PFSK-1 (cell line): ENCODE measurements around the gene TAL1.

Source experiments
- FOXP2 ChIP-seq: optimal IDR thresholded peaks from 2 replicates; pipeline ENCODE3; 2011; ENCODE audit warnings: borderline replicate concordance, control low read depth, inconsistent platforms; ENCODE audit not compliant: insufficient read depth; ENCODE audit errors: extremely low read length, extremely low read depth
- POLR2AphosphoS5 ChIP-seq: IDR thresholded peaks from 2 replicates; pipeline ENCODE4 v1.6.1; 2012; ENCODE audit warnings: low read depth, mild to moderate bottlenecking, control low read depth, low read length, moderate library complexity
- SIN3A ChIP-seq: IDR thresholded peaks from 2 replicates; pipeline ENCODE4 v1.6.1; 2012; ENCODE audit warnings: mild to moderate bottlenecking, low read length, moderate library complexity, borderline replicate concordance; ENCODE audit not compliant: insufficient read depth
- TAF1 ChIP-seq: IDR thresholded peaks from 2 replicates; pipeline ENCODE4 v1.6.1; 2012; ENCODE audit warnings: low read length, control low read depth, borderline replicate concordance; ENCODE audit not compliant: insufficient read depth
- TF ChIP-seq, protein P1 (sequence below), 2 experiments: IDR thresholded peaks; 2 replicates each; pipeline versions ENCODE4 v1.6.1 to v1.8.0; 2011 to 2012; ENCODE audit warnings: low read depth in 2 of 2, low read length in 2 of 2, control low read depth in 1 of 2, inconsistent platforms in 1 of 2, mild to moderate bottlenecking in 1 of 2, moderate library complexity in 1 of 2; ENCODE audit not compliant: insufficient read depth in 1 of 2

Gene TAL1

DNA sequence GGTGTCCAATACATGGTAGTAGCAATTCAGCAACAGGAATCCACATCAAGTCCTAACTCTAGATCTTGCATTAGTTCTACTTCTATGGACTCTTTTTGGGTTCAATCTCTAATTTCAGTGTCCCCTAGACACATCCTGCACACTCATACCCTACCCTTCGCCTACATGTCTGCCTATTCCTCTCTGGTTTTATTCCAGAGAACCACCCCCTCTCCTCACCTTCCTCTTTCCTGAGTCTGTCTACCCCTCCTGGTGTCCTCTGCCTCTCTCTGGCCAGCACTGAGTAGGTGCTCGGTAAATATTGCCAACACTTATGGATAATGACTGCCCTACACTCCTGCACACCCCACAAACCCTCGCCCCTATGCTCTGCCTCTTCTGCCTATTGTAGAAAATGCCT is 9.5 kb downstream of the TAL1 start:
- TF ChIP-seq, protein P1, sequence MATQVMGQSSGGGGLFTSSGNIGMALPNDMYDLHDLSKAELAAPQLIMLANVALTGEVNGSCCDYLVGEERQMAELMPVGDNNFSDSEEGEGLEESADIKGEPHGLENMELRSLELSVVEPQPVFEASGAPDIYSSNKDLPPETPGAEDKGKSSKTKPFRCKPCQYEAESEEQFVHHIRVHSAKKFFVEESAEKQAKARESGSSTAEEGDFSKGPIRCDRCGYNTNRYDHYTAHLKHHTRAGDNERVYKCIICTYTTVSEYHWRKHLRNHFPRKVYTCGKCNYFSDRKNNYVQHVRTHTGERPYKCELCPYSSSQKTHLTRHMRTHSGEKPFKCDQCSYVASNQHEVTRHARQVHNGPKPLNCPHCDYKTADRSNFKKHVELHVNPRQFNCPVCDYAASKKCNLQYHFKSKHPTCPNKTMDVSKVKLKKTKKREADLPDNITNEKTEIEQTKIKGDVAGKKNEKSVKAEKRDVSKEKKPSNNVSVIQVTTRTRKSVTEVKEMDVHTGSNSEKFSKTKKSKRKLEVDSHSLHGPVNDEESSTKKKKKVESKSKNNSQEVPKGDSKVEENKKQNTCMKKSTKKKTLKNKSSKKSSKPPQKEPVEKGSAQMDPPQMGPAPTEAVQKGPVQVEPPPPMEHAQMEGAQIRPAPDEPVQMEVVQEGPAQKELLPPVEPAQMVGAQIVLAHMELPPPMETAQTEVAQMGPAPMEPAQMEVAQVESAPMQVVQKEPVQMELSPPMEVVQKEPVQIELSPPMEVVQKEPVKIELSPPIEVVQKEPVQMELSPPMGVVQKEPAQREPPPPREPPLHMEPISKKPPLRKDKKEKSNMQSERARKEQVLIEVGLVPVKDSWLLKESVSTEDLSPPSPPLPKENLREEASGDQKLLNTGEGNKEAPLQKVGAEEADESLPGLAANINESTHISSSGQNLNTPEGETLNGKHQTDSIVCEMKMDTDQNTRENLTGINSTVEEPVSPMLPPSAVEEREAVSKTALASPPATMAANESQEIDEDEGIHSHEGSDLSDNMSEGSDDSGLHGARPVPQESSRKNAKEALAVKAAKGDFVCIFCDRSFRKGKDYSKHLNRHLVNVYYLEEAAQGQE (IDR thresholded peaks at IDR 0.05; ENCODE audit: insufficient read depth in 1 of 2, low read depth in 2 of 2, low read length in 2 of 2): no peak
- TF ChIP-seq TAF1 (no peak), FOXP2 (no peak), SIN3A (no peak), POLR2AphosphoS5 (no peak)

GRCh38 chr1:47219590-47220220 is 12.3 kb downstream of the TAL1 start:
- TF ChIP-seq POLR2AphosphoS5 (no peak), FOXP2 (no peak), TAF1 (no peak), SIN3A (no peak)
- TF ChIP-seq, protein P1 (IDR thresholded peaks at IDR 0.05; ENCODE audit: insufficient read depth in 1 of 2, low read depth in 2 of 2, low read length in 2 of 2): no peak

GRCh38 chr1:47219001-47219400 is 13.0 kb downstream of the TAL1 start:
- TF ChIP-seq FOXP2: no peak
- TF ChIP-seq TAF1: no peak
- no peak for TF ChIP-seq POLR2AphosphoS5
- TF ChIP-seq SIN3A: no peak
- TF ChIP-seq, protein P1 (IDR thresholded peaks at IDR 0.05; ENCODE audit: insufficient read depth in 1 of 2, low read depth in 2 of 2, low read length in 2 of 2): no peak

- TF ChIP-seq TAF1 (no peak), POLR2AphosphoS5 (no peak), SIN3A (no peak), FOXP2 (no peak)
- TF ChIP-seq, protein P1 (IDR thresholded peaks at IDR 0.05; ENCODE audit: insufficient read depth in 1 of 2, low read depth in 2 of 2, low read length in 2 of 2): no peak
Observed at GRCh38 chr1:47216278-47217059, 15.6 kb downstream of the TAL1 start.
